ENCODE results near the gene MTTP.

MTTP gene

GRCh38 chr4:99670409-99671073 lies 95.9 kb downstream of the MTTP start:
- DNase-seq: no peak
